Measurements from ENCODE around the gene ANKDD1B.

DNA sequence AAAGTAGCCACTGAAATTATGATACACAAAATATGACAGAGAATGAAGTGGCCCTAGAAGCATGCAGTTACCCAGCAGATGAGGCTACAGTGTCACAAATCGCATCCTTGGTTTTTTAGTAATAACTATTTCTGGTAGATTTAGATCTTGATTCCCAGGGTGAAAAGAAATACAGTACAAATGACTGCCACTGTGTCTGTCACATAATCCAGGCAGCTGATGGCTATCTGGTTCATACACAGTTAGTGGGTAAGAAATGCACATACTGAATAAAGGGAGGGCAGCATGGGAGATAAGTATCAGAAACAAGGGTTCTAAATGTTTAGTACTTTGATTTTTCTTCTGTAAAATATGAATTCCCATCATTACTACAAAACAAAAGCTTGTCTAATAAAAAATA lies 64.5 kb downstream of the ANKDD1B start:
- TF ChIP-seq, protein P1, sequence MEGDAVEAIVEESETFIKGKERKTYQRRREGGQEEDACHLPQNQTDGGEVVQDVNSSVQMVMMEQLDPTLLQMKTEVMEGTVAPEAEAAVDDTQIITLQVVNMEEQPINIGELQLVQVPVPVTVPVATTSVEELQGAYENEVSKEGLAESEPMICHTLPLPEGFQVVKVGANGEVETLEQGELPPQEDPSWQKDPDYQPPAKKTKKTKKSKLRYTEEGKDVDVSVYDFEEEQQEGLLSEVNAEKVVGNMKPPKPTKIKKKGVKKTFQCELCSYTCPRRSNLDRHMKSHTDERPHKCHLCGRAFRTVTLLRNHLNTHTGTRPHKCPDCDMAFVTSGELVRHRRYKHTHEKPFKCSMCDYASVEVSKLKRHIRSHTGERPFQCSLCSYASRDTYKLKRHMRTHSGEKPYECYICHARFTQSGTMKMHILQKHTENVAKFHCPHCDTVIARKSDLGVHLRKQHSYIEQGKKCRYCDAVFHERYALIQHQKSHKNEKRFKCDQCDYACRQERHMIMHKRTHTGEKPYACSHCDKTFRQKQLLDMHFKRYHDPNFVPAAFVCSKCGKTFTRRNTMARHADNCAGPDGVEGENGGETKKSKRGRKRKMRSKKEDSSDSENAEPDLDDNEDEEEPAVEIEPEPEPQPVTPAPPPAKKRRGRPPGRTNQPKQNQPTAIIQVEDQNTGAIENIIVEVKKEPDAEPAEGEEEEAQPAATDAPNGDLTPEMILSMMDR (IDR thresholded peaks at IDR 0.05), result no peak
- TF ChIP-seq POLR2AphosphoS5 (IDR thresholded peaks at IDR 0.05) (no peak), POLR2A (IDR thresholded peaks at IDR 0.05; ENCODE audit: low read depth) (no peak)

Data from esophagus muscularis mucosa (tissue), 3 donors.